Measurements from ENCODE around the gene ZNF800. TPM values are rescaled to one million over a fixed set of nuclear protein-coding genes. Genes with fewer than 3 reads are reported as not detected.

Gene ZNF800
- total RNA-seq, 1 donor from 2014 or later, result 29.4 TPM

- no peaks in the 10 kb centered on the region for H3K9me3 Mint-ChIP-seq (ENCODE audit: unreplicated experiment)
- H3K27ac Mint-ChIP-seq (ENCODE audit: unreplicated experiment), result no peak overlapping the region
- H3K27me3 Mint-ChIP-seq (ENCODE audit: unreplicated experiment), result peaks cover 6% of the 10 kb centered on the region
- no peak for TF ChIP-seq CTCF (IDR thresholded peaks at IDR 0.05; ENCODE audit: unreplicated experiment)
- no peaks in the 10 kb centered on the region for H3K4me1 Mint-ChIP-seq (ENCODE audit: unreplicated experiment)
- H3K36me3 Mint-ChIP-seq (ENCODE audit: low read depth, unreplicated experiment), result peaks cover 10% of the 10 kb centered on the region
- no peak overlapping the region for H3K4me3 Mint-ChIP-seq (ENCODE audit: unreplicated experiment)
- DNase-seq (ENCODE audit: low spot score), result no peak
Observed at GRCh38 chr7:127350586-127350985, 41.9 kb downstream of the ZNF800 start.

DNA sequence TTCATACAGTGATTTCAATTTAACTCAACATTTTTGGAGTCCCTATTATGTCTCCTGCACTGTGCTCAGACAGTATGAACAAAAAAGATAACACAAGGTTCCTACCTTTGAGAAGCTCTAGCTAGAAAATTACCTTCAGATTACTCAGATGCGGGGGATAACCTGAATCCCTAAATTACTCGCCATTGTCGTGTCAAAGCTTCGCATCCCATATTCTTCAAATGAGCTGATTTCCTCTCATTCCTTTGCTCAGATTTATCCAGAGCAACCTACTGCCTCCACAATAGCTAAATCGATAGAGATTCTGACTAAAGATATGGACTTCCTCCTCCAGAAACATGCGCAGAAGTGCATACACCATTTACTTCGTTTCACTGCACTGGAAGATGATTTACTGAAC lies 42.6 kb downstream of the ZNF800 start:
- H3K27me3 Mint-ChIP-seq (ENCODE audit: unreplicated experiment), result peaks cover 6% of the 10 kb centered on the region
- H3K4me3 Mint-ChIP-seq (ENCODE audit: unreplicated experiment), result no peak overlapping the region

DNA sequence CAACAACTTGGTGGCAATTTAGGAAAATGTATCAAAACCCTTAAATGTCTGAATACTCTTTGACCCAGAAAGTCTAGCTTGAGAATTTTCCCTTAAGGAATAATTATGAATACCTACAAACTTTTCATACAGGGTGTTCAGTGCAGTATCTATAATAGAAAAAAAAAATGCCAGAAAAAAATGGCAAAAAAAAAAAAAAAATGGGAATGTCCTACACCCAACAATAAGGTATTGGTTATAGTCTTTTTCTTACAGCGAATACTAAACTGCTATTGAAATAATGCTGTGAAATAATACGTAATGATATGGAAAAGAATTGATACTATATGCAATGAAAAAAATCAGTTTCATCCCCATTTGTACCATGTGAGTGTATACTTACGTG lies 44.3 kb downstream of the ZNF800 start:
- Mint-ChIP-seq H3K36me3 (ENCODE audit: low read depth, unreplicated experiment) (peaks cover 10% of the 10 kb centered on the region), H3K9me3 (ENCODE audit: unreplicated experiment) (no peaks in the 10 kb centered on the region), H3K27ac (ENCODE audit: unreplicated experiment) (no peak overlapping the region), H3K4me3 (ENCODE audit: unreplicated experiment) (no peak overlapping the region), H3K4me1 (ENCODE audit: unreplicated experiment) (no peaks in the 10 kb centered on the region), H3K27me3 (ENCODE audit: unreplicated experiment) (peaks cover 6% of the 10 kb centered on the region)
- no peak for DNase-seq (ENCODE audit: low spot score)
- TF ChIP-seq CTCF (IDR thresholded peaks at IDR 0.05; ENCODE audit: unreplicated experiment), result no peak

More for the DNA sequence above, 42.6 kb downstream of the ZNF800 start:
- no peak for DNase-seq (ENCODE audit: low spot score)
- Mint-ChIP-seq H3K9me3 (ENCODE audit: unreplicated experiment) (no peaks in the 10 kb centered on the region), H3K27ac (ENCODE audit: unreplicated experiment) (no peak overlapping the region), H3K36me3 (ENCODE audit: low read depth, unreplicated experiment) (peaks cover 10% of the 10 kb centered on the region), H3K4me1 (ENCODE audit: unreplicated experiment) (no peaks in the 10 kb centered on the region)
- no peak for TF ChIP-seq CTCF (IDR thresholded peaks at IDR 0.05; ENCODE audit: unreplicated experiment)

DNA sequence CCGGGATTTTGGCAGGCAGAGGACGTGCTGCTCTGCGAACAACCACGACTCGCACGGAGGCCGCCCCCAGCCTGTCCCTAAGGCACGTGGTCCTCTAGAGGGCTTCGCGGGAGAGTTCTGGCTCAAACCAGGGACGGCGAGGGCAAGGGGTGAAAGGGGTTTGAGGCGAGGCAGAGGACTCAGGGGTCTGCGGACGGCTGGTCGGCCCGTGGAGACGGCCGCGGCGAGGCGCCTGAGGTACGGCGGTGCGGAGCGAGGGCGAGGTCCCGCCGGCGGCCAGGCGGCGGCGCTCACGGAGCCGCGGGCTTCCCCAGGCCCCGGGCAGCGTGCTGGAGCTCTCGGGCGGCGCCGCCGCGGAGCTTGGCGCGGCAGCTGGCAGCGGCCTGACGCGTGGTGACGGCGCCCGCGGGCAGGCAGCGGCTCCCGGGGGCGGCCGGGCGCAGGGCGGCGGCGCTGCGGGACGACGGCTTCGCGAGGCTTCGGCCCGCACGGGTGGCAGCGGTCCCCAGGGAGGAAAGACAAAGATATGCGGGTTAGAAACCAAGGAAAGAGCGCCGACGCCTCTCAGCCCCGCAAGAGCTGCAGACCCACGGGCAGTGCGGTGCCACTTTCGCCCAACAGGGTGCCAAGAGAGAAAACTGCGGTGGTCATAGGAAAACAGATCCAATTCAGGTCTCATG lies 44.8 kb downstream of the ZNF800 start:
- peak; percentile 32 for TF ChIP-seq CTCF (IDR thresholded peaks at IDR 0.05; ENCODE audit: unreplicated experiment)
- Mint-ChIP-seq H3K4me3 (ENCODE audit: unreplicated experiment) (no peak overlapping the region), H3K36me3 (ENCODE audit: low read depth, unreplicated experiment) (peaks cover 10% of the 10 kb centered on the region), H3K27ac (ENCODE audit: unreplicated experiment) (no peak overlapping the region), H3K9me3 (ENCODE audit: unreplicated experiment) (no peaks in the 10 kb centered on the region), H3K27me3 (ENCODE audit: unreplicated experiment) (peaks cover 6% of the 10 kb centered on the region), H3K4me1 (ENCODE audit: unreplicated experiment) (no peaks in the 10 kb centered on the region)
- DNase-seq (ENCODE audit: low spot score), result peak; percentile 87

DNA sequence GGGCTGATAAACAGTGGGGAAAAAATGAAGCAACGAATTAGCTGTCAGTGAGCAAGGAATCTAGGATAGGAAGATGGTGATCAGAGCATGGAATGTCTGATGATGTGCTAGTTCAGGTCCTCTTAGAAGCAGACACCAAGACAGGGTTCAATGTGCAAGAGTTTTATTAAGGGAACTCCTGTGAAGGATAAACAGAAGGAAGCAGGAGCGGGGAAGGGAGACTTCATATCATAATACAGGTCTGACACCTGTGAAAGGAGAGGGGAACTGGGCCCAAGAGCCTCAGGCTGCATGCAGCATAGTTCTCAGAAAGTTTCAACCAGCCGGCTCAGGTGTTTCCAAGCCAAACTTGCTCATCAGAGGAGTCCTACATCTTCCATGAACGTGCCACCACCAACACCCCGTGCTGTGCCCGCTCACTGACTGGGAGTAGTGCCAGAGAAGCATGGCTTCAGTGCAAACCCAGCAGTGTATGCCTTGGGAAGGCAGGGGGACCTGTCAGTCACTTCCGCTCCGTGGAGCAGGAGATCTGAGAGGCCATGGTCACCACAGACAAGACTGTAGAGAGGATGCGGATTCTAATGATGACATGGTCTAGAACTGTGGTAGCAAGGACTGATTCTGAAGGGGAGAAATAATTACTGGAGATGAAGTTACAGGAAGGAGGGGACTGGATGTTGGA lies 45.8 kb downstream of the ZNF800 start:
- Mint-ChIP-seq H3K9me3 (ENCODE audit: unreplicated experiment) (no peaks in the 10 kb centered on the region), H3K4me1 (ENCODE audit: unreplicated experiment) (no peaks in the 10 kb centered on the region), H3K4me3 (ENCODE audit: unreplicated experiment) (no peak overlapping the region), H3K27me3 (ENCODE audit: unreplicated experiment) (peaks cover 6% of the 10 kb centered on the region), H3K27ac (ENCODE audit: unreplicated experiment) (no peak overlapping the region), H3K36me3 (ENCODE audit: low read depth, unreplicated experiment) (peaks cover 10% of the 10 kb centered on the region)
- no peak for DNase-seq (ENCODE audit: low spot score)
- no peak for TF ChIP-seq CTCF (IDR thresholded peaks at IDR 0.05; ENCODE audit: unreplicated experiment)

Measured in endothelial cell (in vitro differentiated cells).